Measurements from ENCODE around the gene MCCC1. TPM values are rescaled to one million over a fixed set of nuclear protein-coding genes. Genes with fewer than 3 reads are reported as not detected.
A peak's percentile ranks its signal among the peaks of the same experiment; 100 is the strongest.

MCCC1 gene
- total and polyA plus RNA-seq, 2 of the 13 experiments (the other 11 are each of a cell fraction or from before 2014, with no cell fraction given), result 11.7 to 30.1 TPM

DNA sequence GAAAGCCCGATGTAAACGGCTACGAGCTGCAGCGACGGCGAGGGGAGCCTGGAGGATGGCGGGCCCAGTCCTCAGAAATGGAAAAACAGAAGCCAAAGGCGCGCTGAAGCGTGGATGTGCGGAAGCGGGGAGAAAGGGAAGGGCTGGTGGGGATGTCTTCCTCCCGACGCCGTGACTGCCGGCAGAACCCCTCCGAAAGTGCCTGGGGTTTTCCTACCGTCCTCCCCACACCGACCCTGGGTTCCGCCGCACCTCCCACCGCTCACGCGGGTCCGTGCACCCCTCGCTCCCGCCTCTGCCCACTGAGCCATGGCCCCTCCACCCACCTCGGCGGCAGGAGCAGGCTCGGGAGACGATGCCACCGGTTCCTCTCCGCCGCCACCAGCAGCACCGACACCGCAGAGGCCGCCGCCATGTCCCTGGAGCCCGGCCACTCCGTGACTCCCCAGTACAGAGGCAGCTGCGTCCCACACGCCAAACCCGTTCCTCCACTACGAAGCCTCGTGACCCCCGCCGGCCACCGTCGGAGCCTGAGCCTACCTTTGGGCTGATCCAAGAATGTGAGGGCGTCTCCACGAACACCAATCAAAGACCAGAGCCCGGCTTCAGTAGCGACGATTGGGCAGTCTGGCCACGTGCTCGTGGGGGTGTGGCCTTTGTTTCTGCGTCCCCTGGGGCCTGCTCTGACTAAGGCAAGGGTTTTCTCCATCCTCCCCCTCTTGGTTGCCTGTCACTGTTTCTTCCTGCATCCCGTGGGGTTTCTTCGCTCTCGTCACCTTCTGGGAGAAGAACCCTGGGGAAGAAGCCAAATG is at the start of gene MCCC1 (continued):
- TF ChIP-seq, protein P1, sequence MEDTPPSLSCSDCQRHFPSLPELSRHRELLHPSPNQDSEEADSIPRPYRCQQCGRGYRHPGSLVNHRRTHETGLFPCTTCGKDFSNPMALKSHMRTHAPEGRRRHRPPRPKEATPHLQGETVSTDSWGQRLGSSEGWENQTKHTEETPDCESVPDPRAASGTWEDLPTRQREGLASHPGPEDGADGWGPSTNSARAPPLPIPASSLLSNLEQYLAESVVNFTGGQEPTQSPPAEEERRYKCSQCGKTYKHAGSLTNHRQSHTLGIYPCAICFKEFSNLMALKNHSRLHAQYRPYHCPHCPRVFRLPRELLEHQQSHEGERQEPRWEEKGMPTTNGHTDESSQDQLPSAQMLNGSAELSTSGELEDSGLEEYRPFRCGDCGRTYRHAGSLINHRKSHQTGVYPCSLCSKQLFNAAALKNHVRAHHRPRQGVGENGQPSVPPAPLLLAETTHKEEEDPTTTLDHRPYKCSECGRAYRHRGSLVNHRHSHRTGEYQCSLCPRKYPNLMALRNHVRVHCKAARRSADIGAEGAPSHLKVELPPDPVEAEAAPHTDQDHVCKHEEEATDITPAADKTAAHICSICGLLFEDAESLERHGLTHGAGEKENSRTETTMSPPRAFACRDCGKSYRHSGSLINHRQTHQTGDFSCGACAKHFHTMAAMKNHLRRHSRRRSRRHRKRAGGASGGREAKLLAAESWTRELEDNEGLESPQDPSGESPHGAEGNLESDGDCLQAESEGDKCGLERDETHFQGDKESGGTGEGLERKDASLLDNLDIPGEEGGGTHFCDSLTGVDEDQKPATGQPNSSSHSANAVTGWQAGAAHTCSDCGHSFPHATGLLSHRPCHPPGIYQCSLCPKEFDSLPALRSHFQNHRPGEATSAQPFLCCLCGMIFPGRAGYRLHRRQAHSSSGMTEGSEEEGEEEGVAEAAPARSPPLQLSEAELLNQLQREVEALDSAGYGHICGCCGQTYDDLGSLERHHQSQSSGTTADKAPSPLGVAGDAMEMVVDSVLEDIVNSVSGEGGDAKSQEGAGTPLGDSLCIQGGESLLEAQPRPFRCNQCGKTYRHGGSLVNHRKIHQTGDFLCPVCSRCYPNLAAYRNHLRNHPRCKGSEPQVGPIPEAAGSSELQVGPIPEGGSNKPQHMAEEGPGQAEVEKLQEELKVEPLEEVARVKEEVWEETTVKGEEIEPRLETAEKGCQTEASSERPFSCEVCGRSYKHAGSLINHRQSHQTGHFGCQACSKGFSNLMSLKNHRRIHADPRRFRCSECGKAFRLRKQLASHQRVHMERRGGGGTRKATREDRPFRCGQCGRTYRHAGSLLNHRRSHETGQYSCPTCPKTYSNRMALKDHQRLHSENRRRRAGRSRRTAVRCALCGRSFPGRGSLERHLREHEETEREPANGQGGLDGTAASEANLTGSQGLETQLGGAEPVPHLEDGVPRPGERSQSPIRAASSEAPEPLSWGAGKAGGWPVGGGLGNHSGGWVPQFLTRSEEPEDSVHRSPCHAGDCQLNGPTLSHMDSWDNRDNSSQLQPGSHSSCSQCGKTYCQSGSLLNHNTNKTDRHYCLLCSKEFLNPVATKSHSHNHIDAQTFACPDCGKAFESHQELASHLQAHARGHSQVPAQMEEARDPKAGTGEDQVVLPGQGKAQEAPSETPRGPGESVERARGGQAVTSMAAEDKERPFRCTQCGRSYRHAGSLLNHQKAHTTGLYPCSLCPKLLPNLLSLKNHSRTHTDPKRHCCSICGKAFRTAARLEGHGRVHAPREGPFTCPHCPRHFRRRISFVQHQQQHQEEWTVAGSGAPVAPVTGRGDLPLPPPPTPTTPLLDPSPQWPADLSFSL (CRISPR knock-in tag; IDR thresholded peaks at IDR 0.05), result no peak
- TF ChIP-seq, protein P2, sequence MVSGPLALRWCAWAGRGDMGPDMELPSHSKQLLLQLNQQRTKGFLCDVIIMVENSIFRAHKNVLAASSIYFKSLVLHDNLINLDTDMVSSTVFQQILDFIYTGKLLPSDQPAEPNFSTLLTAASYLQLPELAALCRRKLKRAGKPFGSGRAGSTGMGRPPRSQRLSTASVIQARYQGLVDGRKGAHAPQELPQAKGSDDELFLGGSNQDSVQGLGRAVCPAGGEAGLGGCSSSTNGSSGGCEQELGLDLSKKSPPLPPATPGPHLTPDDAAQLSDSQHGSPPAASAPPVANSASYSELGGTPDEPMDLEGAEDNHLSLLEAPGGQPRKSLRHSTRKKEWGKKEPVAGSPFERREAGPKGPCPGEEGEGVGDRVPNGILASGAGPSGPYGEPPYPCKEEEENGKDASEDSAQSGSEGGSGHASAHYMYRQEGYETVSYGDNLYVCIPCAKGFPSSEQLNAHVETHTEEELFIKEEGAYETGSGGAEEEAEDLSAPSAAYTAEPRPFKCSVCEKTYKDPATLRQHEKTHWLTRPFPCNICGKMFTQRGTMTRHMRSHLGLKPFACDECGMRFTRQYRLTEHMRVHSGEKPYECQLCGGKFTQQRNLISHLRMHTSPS (CRISPR knock-in tag; IDR thresholded peaks at IDR 0.05; ENCODE audit: low read depth), result peak; percentile 64; the same call in 1 of the 2 replicates
- TF ChIP-seq CENPX (CRISPR knock-in tag; IDR thresholded peaks at IDR 0.05) (no peak), TOPORS (CRISPR knock-in tag; IDR thresholded peaks at IDR 0.05) (peak; percentile 82; the same call in 1 of the 2 replicates), CAMTA2 (CRISPR knock-in tag; IDR thresholded peaks at IDR 0.05; ENCODE audit: borderline replicate concordance) (no peak), ZNF484 (CRISPR knock-in tag; IDR thresholded peaks at IDR 0.05; ENCODE audit: borderline replicate concordance, low read depth) (no peak), CREBL2 (CRISPR knock-in tag; IDR thresholded peaks at IDR 0.05; ENCODE audit: borderline replicate concordance) (no peak), ZNF546 (CRISPR knock-in tag; conservative IDR thresholded peaks at IDR 0.05) (no peak), ZNF33B (CRISPR knock-in tag; IDR thresholded peaks at IDR 0.05) (0 out of 2 replicates have a peak, but pooled peaks have one; percentile 65), RARA (CRISPR knock-in tag; IDR thresholded peaks at IDR 0.05) (no peak; the same call in 1 of the 2 replicates), ZBTB49 (CRISPR knock-in tag; IDR thresholded peaks at IDR 0.05; ENCODE audit: borderline replicate concordance) (no peak), KAT8 (CRISPR knock-in tag; IDR thresholded peaks at IDR 0.05) (peak; percentile 91), ZMYM2 (CRISPR knock-in tag; IDR thresholded peaks at IDR 0.05) (0 out of 2 replicates have a peak, but pooled peaks have one; percentile 28)
- TF ChIP-seq, protein P3, sequence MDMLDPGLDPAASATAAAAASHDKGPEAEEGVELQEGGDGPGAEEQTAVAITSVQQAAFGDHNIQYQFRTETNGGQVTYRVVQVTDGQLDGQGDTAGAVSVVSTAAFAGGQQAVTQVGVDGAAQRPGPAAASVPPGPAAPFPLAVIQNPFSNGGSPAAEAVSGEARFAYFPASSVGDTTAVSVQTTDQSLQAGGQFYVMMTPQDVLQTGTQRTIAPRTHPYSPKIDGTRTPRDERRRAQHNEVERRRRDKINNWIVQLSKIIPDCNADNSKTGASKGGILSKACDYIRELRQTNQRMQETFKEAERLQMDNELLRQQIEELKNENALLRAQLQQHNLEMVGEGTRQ (IDR thresholded peaks at IDR 0.05; ENCODE audit: low read depth, low read length), result peak; percentile 97
- TF ChIP-seq, protein P3 (CRISPR knock-in tag; IDR thresholded peaks at IDR 0.05; ENCODE audit: borderline replicate concordance), result peak; percentile 98; the same call in 1 of the 2 replicates

Data from HepG2 (cell line).